G401 (cell line): ENCODE data around the gene NME1. TPM values are rescaled to one million over a fixed set of nuclear protein-coding genes. Genes with fewer than 3 reads are reported as not detected.
"Not testable (repeated sequence)": the region's sequence is repeated elsewhere in the genome, so short reads cannot be mapped to it uniquely, and the experiment has no call there.

ENCODE experiments used
- DNase-seq: peaks from one replicate; pipeline ENCODE4 v3.0.0-alpha.2; 2015; ENCODE audit warnings: low spot score
- in situ Hi-C: cut with HindIII; loops from 2 replicates; pipeline ENCODE4 v1.10.0; 2016; ENCODE audit warnings: low sequenced_read_pairs, mixed read lengths
- total RNA-seq: library from RNA; depleted of rRNA; stranded (reverse); fragments of >200 nt; shearing (Covaris generic); gene quantifications from 2 replicates; pipeline ENCODE4 v1.2.3, GENCODE V29; 2014; rRNA removed

NME1 gene
- total RNA-seq: 376 and 415 TPM in 2 replicates

- peak; percentile 100 for DNase-seq
- in situ Hi-C loops: no loop called here
These were observed at the start of gene NME1 for GRCh38 chr17:51153210-51154072. TSS of gene NME1 (plus strand) at chr17:51153559. CDS start at chr17:51155655, 2,096 bp downstream.

- in situ Hi-C loops: no loop called here
- no peak for DNase-seq
These were observed 45.6 kb upstream of the NME1 start for GRCh38 chr17:51107778-51108177.

GRCh38 chr17:51112303-51113222 lies 40.8 kb upstream of the NME1 start:
- peak; percentile 40 for DNase-seq
- in situ Hi-C loops: not testable (repeated sequence)

- DNase-seq: no peak
- in situ Hi-C loops: no loop called here
These were observed 38.2 kb upstream of the NME1 start for GRCh38 chr17:51115179-51115578.

DNA sequence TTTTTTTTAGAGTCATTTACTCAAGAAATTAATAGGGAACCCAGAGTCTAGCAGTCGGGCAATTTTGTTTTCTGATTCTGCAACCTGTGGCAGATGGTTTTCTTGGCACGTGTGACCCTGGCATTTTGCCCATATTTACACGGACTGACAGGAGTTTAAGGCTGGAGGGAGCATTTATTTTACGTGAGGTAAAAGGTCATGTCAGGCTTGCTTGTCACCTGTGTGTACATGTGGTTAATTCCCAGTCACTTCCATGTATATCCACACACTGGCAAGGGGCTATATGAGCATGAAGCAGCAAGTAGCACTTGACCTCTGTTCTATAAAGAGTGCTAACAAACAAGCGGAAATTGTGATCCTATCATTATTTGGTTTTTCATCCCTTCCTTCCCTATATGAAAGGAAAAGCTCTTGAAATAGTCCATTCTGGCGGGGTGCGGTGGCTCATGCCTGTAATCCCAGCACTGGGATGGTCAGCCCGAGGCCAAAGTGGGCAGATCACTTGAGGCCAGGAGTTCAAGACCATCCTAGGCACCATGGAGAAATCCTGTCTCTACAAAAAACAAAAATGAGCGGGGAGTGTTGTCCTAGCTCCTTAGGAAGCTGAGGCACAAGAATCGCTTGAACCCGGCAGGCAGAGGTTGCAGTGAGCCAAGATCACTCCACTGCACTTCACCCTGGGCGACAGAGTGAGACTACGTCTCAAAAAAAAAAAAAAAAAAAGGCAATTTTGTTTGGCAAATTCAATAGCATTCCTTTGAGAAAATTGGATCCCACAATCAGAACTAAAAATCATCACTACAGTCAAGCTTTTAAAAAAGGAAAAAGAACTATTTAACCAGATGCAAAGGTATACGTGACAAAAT lies 34.8 kb upstream of the NME1 start:
- in situ Hi-C loops: no loop called here
- peak; percentile 81 for DNase-seq

- peak; percentile 52 for DNase-seq
These were observed 33.7 kb upstream of the NME1 start for GRCh38 chr17:51119415-51120356.

GRCh38 chr17:51120357-51120738 lies 33.0 kb upstream of the NME1 start:
- DNase-seq: peak; percentile 61

More at GRCh38 chr17:51119415-51120356, 33.7 kb upstream of the NME1 start:
- in situ Hi-C loops: no loop called here

GRCh38 chr17:51120739-51121619 lies 32.4 kb upstream of the NME1 start, which contains the start of gene SPAG9:
TSS of gene SPAG9 (minus strand) at chr17:51120868. CDS start at chr17:51120656, 212 bp downstream.
- DNase-seq: peak; percentile 93
- in situ Hi-C loops: no loop called here

More at GRCh38 chr17:51120357-51120738, 33.0 kb upstream of the NME1 start:
- in situ Hi-C loops: no loop called here

DNA sequence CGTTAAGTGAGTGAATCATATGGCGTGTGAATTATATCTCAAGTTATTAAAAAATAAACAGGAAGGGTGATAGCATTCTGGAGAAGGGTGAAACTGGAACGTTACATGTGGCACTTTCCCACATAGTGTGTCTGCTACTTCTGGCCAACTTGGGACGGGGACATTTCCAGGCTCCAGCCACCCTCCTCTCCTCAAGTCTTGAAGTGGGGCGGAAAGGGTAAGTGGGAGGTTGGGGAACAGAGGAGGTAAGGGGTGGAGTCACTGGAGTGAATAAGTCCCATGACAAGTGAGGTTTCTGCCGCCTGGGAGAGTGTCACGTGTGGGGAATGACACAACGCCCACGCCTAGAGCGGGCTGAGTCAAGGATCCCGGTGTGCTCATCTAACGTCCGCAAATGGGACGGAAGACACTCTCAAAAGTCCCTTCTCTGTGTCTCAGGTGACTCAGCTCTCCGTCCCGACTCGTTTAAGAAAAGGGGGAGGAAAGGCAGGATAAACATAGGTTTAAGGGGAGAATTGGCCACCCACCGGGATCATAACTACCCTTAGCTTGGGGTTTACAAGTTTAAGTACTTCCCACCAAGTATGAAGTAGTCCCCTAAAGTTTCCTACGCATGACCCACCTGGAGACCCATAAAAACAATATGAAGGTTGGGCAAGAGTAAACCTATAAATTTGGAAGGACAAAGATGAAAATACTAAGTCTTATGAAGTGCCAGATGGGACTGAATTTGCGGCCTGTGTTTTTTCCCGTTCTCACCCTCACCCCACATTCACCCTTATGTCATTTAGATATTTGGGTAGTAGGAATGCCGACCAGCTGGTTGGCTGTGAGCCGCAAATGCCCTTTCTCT lies 31.5 kb upstream of the NME1 start:
- DNase-seq: peak; percentile 83
- in situ Hi-C loops: no loop called here

DNA sequence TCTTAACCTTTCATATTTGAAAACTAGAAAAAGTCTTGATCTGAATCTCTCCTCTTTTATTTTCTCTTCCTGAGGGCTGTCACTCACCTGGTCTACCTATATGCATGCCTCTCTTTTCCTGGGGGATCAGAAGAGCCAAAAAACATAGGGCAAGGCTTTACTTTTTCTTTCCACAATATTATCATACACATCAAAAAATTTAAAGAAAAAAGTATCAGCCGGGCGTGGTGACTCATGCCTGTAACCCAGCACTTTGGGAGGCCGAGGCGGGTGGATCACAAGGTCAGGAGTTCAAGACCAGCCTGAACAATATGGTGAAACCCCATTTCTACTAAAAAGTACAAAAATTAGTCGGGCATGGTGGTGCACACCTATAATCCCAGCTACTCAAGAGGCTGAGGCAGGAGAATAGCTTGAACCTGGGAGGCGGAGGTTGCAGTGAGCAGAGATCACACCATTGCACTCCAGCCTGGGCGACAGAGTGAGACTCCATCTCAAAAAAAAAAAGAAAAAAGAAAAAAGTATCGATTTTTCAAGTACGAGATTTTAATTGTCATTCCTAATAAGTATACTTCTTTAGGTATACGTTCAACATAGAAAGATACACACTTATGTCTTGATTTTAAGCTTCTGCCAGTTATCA lies 30.8 kb upstream of the NME1 start:
- DNase-seq, in situ Hi-C loops: not testable (repeated sequence)

DNA sequence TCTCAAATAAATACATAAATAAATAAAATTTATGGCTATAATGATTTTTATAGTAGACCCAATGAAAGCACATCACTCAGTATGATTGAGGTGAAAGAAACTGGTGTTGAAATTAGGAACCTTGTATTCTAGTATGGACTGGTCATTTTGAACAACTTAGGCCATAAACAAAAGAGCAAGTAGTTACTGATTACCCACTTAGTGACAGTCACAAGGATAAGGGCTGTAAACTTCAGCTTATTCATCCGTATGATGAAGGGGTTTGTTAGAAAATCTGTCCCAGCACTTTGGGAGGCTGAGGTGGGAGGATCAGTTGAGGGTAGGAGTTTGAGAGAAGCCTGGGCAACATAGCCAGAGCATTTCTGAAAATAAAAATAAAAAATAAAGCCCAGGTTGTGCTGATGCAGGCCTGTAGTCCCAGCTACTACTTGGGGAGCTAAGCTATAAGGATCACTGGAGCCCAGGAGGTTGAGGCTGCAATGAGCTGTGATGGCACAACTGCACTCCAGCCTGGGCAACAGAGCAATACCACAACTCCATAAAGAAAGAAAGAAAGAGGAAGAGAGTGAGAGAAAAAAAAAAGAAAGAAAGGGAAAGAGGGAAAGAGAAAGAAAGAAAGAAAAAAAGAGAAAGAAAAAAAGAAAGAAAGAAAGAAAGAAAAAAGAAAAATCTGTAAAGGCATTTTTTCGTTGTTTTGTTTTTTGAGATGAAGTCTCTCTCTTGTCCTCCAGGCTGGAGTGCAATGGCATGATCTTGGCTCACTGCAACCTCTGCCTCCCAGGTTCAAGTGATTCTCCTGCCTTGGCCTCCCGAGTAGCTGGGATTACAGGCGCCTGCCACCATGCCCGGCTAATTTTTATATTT lies 28.5 kb upstream of the NME1 start:
- in situ Hi-C loops: no loop called here
- no peak for DNase-seq

DNA sequence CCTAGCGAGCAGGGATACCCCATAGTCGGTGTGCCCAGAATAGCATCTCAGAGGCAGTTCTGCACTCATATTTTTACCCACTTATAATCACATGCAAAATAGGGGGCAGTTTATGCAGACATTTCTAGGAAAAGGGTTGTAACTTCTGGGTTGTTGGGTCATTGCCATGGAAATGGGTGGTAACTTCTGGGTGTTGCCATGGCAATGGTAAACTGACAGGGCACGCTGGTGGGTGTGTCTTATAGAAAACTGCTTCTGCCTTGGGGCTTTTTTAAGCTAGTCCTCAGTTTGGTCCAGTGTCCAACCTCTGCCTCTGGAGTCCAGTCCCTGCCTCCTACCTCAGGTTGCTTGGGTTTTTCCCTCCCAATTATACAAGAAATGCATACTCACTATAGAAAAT lies 25.3 kb upstream of the NME1 start:
- DNase-seq: no peak

GRCh38 chr17:51132964-51133319 lies 20.4 kb upstream of the NME1 start:
- in situ Hi-C loops: no loop called here
- DNase-seq: no peak

More for the DNA sequence above, 25.3 kb upstream of the NME1 start:
- in situ Hi-C loops: no loop called here

DNA sequence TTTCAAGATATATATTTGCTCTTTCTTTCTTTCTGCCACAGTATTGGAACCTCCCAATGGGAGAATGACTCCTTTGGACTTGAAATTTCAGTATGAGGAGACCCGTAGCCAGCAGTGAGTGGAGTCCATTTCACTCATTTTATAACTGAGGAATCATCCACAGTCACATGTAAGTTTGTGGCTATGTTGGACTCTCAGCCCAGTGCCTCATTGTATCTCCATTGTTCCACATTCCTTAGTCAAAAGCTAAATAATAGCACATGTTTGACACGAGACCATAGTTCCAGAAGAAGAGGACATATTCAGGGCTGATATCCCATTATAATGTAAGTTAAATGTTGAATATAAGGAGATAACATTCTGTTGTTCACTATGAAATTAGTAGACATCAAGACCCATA lies 20.0 kb upstream of the NME1 start:
- in situ Hi-C loops: no loop called here
- DNase-seq: no peak

DNA sequence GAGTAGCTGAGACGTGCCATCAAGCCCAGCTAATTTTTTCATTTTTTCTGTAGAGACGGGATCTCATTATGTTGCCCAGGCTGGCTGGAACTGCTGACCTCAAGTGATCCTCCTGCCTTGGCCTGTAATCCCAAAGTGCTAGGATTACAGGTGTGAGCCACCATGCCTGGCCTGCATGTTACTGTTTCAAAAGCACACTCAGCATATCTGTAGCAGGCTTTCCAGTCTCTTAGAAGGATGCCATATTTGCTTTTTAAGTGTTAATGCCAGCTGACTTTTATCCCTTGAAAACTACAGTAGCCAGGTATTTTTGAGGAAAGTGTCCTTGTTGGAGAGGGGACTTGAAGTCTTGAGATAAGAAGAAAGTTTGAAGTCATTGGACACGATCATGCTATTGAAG lies 17.4 kb upstream of the NME1 start:
- in situ Hi-C loops: no loop called here
- DNase-seq: no peak
